Measurements from ENCODE around the gene GAB1.

Gene GAB1

GRCh38 chr4:143359644-143360193 is 23.0 kb downstream of the GAB1 start:
- DNase-seq: no peak

DNA sequence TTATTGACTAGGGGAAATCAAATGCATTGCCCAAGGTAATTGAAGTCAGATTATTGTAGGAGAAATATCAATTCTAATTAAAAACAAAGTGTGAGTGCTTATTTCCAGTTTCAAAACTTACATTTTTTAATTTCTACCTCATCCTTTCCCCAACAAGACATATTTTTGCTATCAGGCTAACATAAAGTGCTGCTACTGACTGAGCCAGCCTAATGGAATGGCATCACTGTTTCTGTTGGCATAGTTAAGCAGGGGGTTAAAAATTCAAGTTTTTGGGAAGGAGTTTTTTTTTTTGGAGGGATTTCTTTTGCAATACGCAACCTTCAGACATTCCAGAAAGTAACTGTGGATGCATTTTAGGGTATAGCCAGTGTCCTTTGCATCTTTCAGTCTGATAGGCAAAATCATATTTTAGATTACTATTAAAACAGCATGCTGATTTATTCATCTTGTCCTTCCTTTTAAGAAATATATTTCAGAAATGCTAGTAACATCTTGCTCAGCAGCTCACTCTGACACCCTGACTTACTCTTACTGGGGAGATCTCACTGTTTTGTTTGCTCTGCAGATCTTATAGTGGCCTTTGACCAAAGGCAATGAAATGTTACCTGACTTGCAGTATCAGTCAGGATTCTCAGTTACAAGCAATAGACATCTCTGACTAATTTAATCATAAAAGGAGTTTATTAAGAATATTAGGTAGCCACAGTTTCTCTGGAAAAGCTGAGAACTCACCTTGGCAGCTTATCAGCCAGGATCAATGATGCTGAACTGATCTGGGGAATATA is 24.4 kb downstream of the GAB1 start:
- DNase-seq: no peak

- no peak for DNase-seq
Observed at GRCh38 chr4:143362349-143363046, 25.8 kb downstream of the GAB1 start.

GRCh38 chr4:143363332-143363731 is 26.7 kb downstream of the GAB1 start:
- no peak for DNase-seq

DNA sequence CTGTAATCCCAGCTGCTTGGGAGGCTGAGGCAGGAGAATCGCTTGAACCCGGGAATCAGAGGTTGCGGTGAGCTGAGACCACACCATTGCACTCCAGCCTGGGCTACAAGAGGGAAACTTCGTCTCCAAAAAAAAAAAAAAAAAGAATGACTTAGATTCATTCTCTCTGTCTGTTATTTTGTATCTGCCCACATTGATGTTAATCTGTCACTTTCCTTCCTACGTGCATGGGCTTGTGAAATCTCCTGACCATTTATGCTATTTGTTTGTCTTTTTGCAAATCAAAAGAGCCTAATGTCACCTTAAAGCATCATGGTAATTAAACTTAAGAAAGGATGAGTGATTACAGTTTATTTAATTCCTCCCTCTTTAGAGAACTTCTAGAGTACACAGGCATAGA is 27.4 kb downstream of the GAB1 start:
- DNase-seq: no peak

- no peak for DNase-seq
Observed at GRCh38 chr4:143367863-143368262, 31.2 kb downstream of the GAB1 start.

DNA sequence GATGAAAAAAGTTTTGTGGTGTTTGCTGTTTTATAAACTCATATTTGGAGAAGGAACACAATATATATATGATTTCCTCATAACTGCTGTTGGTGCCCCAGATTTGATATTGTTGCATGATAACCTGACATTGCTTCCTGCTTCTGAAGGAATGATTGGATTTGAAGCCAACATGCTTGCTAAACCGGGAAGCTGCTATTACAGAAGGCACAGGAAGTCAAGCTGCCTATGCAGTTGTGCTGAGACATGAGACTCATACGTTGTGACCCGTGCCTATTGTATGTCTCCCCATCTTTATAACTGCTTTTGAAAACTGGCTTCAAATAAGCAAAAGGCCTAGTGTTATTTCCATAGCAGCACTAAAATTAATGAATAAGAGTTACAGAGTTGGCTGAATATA is 32.9 kb downstream of the GAB1 start:
- DNase-seq: no peak

DNA sequence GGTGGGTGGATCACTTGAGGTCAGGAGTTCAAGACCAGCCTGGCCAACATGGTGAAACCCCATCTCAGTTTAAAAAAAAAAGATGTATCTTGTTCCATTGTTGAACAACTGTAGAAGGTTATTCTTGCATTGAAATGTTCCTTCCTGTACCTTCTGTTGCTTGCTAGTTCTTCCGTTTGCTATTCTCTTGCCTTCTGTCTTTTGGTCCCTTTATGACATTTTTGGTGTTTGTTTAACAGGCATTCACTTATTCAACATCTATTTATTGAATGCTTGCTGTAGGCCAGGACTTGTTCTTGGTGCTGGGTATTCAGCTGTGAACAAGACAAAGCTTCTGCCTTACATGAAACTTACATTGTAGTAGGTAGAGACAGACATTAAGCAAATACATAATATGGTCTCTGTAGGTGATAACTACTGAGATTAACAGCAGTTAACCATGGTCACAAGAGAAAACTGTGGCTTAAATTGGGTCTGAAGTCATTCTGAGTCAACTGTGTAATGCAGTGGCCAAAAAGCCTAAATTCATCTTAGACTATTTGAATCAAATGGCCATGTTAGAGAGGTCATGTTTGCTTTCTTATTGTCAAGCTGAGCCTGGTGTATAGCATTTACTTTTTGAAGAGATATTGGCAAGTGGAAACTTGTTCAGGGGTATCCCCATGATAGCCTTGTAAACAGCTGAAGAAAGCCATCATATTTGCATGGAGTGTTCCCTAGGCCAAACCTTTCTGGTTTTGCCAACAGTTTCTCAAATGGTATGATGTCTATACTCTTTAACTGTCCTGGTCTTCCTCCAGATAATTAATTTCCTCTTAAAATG is 35.6 kb downstream of the GAB1 start:
- DNase-seq: no peak

DNA sequence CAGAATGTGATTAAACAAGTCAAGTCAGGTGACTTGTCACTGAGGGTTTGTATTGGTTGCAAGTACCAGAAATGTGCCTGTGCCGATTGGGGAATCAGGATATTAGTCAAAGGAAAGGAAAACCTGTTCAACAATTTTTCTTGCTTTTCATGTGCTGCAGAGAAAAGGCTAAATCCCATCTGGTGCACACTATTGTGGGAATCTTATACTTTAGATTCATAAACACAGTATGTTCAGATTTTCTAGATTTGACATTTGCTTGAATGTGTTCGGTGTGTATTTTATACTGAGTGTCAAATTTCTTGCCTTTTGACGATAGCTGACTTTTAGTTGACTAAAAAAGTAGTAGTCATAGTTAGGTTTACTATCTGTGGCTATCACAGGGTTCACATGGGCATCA is 37.6 kb downstream of the GAB1 start:
- no peak for DNase-seq

DNA sequence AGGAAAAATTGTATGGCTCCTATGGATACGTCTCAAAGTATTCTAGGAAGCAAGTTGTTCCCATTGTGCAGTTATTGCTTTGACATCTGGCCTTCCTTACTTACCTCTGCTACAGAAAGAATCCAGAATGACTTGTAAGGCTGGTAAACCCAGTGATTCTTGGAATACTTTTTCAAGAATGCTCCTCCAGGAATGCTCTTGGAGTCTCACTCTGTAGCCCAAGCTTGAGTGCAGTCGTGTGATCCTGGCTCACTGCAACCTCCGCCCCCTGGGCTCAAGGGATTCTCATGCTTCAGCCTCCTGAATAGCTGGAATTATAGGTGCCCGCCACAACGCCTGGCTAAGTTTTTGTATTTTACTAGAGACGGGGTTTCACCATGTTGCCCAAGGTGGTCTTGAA is 38.1 kb downstream of the GAB1 start:
- DNase-seq: no peak

DNA sequence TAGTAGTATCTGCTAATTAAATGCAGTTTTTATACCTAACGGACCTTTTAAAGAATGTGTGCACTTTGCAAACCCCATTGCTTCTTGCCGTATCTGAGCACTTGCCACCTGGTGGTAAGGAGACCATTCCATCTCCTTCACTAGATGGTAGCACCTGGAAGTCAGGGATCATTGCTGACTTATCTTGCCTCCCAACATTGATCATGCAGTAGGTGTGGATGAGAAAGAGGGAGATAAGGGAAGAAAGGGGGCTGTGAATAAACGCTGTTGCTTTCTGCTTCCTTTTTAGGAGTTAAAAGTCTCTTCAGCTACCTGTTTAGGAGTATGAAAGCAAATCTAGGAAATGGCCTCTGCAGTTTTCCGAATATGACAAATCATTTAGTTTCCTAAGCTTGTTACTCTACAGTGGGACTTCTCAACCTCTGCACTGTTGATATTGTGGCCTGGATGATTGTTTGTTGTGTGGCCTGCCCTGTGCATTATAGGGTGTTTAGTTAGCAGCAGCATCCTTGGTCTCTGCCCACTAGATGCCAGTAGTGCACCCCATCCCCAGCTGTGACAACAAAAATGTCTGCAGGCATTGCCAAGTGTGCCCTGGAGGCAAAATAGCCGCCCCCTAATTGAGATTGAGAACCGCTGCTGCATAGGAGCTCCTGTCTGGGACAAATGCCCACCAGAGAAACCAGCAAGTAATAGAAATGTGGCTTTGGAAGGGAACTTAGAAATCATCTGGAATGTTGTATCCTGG is 38.8 kb downstream of the GAB1 start:
- peak; percentile 44 for DNase-seq

GRCh38 chr4:143377611-143378099 is 41.0 kb downstream of the GAB1 start:
- no peak for DNase-seq

DNA sequence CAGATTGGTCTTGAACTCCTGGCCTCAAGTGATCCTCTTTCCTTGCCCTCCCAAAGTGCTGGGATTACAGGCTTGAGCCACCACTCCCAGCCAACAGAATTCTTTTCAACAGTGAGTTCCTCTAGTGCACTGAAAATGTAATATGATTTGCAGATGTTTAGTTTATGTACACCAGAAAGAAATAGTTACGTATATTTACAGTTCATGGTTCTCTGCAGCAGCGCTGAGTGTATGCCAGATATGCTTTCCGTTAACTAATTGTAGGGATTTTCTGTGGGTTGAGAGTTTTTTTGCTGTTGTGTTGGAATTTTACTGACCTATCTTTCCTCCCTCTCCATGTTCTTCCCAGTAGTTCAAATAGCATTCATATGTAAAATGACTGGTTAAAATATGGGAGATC is 44.0 kb downstream of the GAB1 start:
- DNase-seq: no peak

DNA sequence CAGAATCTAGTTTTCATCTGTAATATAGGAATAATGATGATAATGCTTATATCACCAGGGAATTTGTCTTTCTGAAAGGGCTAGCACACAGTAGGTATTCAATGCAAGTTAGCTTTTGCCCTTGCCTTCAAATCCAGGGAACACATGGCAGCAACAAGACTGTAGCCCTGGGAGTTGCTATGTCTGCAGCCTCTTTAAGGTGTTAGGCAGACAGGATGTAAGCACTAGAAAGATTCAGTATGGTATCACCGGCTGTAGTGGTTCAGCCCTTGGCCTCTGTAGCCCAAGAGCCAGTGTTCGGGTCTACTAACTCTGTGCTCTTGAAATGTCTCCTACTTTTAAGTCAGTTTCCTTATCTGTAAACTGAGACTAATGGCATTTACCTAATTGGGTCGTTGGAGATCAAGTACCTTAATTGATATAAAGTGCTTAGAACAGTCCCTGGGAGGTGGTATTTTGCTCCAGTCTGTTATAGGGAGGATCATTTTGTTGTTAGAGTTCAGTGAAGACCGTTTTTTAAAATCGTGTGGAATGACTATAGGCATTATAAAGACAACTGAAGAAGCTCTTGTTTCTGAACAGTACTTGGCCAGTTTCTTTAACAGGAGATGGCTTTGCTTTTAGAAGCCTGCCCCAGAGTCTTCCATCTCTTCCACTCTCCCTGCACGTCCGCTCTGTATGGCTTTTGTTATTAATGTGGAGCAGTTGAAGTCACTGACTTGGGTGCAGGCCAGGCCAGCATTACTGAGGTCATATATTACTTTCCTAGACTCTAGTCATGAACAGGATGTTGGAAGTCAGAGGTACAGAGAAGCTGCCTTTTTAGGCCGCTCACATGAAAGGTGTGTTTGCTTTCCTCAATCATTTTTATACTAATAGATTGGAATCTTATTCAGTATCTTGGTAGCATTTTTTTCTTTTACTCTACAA is 44.8 kb downstream of the GAB1 start:
- peak; percentile 65 for DNase-seq

DNA sequence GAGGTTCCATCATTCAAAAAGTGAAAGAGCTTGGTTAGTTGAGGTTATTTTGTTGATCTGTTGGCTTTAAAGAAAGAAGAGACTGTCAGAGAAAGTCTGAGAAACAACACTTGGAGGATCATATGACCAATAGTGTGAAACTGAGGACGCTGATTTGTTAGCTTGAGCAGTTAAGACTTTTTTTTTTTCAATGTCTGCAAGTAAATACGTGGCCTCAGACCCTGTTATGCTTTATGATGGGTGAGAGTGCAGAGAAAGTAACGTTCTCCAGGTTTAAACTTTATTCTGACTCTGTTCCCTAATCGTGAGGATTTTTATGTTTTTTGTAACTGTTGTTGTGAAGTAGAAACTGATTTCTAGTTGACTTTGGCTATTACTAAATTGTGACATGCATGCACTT is 45.9 kb downstream of the GAB1 start:
- DNase-seq: no peak

GRCh38 chr4:143383005-143383574 is 46.4 kb downstream of the GAB1 start:
- DNase-seq: no peak

DNA sequence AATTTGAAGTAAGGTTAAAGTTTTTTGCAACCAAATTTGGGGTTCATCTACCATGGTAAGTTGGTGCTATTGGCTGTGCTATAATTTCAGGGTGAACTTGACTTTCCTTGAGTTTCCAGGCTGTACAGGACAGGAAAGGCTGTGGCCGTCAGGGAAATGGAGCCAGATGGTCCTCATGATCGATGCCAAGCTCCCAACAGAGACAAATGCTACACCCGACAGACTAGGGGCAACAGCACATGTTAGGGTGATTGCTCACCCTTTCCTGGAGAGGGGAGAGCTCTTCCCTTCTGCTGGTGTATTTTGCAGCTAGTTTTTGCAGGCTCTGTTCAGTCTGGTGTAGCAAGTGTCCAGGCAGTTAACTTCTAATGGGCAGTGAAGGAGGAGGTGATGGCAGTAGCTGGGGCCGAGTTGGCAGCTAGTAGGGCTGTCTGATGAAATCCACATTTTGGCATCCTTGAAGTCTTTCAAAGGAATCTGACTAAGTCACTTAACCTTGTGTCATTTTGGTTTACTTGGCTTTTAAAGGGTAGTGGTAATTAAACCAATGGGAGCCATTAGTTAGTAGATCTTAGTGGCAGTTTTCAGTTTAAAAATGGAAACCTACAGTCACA is 47.8 kb downstream of the GAB1 start:
- peak; percentile 85 for DNase-seq

DNA sequence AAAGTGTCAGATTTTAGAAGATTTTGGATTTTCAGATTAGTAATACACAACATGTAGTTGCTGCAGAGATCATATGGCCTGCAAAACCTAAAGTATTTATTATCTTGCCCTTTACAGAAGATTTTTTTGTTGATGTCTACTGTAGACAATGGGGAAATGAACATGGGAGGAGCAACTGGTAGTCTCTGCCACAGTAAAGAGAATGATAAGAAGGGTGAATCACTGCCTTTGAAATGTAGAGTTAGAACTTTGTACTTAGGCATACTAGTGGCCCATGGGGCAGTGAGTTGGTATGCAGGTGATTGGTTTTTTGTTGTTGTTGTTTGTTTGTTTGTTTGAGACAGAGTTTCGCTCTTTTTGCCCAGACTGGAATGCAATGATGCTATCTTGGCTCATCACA is 50.1 kb downstream of the GAB1 start:
- DNase-seq: no peak

GRCh38 chr4:143389579-143390195 is 53.0 kb downstream of the GAB1 start:
- no peak for DNase-seq

DNA sequence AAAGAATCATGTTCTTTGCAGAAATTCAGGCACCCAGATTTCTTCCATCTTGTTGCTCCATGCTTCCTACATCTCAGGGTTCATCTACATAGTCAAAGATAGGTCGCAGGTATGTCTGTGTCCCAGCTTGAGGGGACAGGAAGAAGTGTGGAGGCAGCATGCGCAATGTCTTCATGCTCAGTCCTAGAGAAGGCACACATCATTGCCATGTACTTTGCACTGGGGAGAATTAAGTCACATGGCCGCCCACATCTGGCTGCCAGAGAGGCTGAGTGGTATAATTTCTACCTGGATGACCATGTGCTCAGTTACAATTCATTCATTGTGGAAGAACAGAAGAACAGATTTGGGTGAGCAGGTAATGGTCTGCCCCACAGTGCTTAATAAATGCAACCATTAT is 54.1 kb downstream of the GAB1 start:
- DNase-seq: no peak

All from NCI-H446 treated with DMSO at 0.1 percent for 48 hours (cell line).